NCI-H1092 (cell line): ENCODE results near the gene ZNHIT1.
"Not testable (repeated sequence)": the region's sequence is repeated elsewhere in the genome, so short reads cannot be mapped to it uniquely, and the experiment has no call there.

ENCODE experiments used
- DNase-seq: peaks from one replicate; lab custom pipeline; 2025; lab: John Stamatoyannopoulos, UW

ZNHIT1 gene

DNA sequence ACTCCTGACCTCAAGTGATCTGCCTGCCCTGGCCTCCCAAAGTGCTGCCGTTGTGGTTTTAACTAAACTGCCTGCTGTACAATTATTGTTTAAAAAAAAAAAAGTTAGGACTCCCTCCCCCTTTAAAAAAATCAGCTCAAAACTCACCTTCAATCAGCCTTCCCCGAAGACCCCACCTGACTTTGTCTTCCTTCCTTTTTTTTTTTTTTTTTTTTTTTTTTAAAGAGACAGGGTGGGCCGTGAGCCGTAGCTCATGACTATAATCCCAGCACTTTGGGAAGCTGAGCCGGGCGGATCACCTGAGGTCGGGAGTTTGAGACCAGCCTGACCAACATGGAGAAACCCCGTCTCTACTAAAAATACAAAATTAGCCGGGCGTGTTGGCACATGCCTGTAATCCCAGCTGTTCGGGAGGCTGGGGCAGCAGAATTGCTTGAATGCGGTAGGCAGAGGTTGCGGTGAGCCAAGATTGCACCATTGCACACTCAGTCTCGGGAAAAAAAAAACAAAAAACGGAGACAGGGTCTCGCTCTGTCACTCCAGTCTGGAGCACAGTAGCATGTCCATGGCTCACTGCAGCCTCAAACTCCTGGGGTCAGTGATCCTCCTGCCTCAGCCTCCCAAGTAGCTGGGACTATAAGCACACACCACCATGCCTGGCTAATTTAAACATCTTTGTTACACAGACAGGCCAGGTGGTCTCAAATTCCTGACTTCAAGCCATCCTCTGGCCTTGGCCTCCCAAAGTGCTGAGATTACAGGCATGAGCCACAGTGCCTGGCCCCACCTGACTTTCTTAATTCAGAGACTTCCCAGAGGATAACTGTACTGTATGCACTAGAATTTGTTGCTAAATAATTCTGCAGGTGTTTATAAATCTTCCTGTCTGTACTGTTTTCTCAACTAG, 23.7 kb downstream of the ZNHIT1 start:
- no peak for DNase-seq

DNA sequence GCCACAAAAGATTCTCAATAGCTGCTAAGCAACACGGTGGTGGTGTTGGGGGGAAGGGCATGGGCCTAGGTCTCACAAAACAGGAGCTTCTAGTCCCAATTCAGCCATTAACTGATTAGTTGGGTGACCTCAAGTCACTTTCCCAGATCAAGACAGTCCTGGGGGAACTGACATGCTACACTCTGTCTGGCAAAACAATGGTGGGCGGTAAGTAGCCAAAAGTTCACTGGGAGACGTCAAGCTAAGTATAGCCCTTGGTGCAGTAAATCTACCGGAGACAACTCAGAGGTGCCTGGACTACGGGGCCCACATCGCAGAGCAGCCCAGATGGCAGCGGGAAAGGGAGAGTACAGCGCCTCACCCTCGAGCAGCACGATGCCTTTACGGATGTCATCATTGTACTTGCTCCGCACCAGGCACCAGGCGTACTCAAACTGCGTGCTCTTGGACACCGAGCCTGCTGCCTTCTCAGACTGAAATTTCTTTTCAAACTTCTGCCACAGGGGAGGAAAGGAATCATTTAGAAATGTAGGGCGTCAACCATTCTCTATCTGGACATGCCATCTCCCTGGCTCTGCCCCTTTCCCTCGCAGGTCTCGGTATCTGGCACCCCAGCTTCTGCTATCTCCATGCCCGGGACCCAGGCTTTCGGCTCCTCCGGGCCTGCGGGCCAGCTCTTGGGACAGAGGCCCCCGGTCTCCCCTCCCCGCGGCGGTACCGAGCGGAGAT, 25.8 kb downstream of the ZNHIT1 start:
- DNase-seq = no peak

- DNase-seq = peak; percentile 91
Measured at GRCh38 chr7:101244375-101245146, 26.6 kb downstream of the ZNHIT1 start, which contains the start of gene FIS1. Gene FIS1 (minus strand): TSS chr7:101245081. CDS start chr7:101245004, 77 bp downstream.

DNA sequence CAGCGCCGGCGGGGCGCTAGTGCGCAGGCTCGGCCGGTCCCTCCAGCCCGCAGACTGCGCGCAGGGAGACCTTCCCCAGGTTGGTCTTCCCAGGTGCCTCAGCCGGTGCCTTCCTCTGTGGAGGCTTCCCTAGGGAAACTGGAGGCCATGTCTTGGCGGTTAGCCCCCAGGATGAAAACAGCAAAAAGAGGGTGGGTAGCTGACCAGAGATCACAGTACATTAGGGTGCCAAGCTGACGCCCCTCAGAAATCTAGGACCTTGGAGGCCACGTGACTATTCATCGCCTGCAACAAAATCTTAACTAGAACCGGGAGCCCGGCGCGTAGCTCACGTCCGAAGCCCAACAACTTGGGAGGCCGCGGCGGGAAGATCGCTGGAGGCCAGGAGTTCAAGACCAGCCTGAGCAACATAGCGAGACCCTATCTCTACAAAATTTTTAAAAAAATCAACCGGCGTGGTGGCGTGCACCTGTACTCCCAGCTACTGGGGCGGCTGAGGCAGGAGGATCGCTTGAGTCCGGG, 27.2 kb downstream of the ZNHIT1 start:
- no peak for DNase-seq

DNA sequence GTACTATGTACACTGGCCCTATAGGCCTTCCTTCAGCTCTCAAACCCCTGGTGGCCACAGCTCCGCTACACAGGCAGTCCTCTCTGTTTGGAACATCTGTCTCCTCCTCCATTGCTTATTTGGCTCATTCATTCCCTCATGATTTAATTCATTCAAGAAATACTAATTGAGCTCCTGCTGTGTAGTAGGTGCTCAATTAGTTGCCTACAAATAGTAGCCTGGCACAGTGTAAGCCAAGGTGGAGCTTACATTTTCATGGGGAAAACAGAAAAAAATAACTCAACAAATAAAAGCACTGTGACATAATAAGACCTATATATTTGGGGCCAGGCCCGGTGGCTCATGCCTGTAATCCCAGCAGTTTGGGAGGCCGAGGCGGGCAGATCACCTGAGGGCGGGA, 30.3 kb downstream of the ZNHIT1 start:
- no peak for DNase-seq

GRCh38 chr7:101250324-101250723, 32.4 kb downstream of the ZNHIT1 start:
- no peak for DNase-seq

DNA sequence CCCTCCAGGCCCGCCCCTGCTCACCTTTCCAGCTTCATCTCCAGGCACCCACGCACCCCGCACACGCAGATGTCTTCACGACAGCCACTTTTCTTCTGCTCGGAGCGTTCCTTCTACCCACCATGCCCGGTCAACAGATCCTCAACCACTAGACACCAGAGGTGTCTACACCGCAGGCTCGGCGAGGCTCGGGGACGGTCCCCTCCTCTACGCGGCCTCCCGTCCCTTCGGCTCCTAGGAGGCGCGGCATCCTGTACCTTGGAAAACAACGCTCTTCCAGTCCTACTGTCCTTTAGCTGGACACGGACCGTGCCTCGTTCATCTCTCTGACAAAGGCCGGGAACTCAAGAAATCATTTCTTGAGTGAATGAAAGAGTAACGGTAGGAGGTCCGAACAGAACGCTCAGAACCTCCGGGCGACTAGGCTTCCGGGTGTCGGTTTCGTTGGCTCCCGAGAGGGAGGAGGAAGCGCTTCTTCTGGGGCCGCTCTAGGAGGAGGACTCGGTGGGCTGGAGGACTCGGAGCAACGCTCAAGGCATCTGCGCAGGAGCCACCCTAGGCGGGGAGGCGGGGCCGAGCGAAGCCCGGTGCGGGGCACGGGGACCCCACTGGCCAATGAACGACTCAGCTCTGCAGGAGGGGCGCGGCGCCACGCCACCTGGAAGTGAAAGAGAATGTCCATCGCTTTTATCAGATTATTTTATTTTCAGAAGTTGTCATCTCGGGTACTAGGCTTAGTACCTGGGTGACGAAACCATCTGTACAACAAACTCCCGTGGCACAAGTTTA, 34.1 kb downstream of the ZNHIT1 start:
- peak; percentile 97 for DNase-seq

GRCh38 chr7:101253199-101253598, 35.2 kb downstream of the ZNHIT1 start:
- not testable (repeated sequence) for DNase-seq

DNA sequence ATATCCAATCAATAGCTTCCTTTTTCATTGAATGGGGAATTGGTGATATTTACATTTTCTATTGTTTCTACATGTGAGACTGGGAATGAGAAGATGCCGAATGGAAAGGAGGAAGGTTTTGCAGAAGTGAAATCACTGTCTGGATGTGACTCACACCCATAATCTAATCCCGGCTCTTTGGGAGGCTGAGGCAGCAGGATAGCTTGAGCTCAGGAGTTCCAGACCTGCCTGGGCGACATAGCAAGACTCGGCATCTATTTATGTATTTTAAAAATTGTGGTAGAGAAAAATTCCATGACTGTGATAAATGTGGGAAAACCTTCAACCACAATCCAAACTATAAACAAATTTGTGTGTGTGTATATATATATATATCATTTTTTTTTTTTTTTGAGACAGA, 37.8 kb downstream of the ZNHIT1 start:
- no peak for DNase-seq

- no peak for DNase-seq
Measured at GRCh38 chr7:101258243-101258731, 40.3 kb downstream of the ZNHIT1 start.

- not testable (repeated sequence) for DNase-seq
Measured at GRCh38 chr7:101264102-101264706, 46.2 kb downstream of the ZNHIT1 start.

GRCh38 chr7:101265622-101266516, 47.9 kb downstream of the ZNHIT1 start:
- no peak for DNase-seq

DNA sequence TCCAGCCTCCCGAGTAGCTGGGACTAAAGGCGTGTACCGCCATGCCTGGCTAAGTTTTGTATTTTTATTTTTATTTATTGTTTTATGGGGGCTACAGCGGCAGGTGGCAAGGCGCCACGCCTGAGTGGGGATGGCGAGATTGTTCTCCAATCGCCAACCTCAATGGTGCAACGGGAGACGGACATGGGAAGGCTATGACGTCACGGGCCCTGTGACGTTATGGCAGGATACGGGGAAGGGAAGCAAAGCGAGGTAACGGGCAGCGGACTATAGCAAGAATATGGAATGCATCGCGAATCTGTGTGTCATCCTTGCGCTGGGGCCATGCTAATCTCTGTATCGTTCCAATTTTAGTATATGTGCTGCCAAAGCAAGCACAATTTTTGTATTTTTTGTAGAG, 51.7 kb downstream of the ZNHIT1 start:
- no peak for DNase-seq

DNA sequence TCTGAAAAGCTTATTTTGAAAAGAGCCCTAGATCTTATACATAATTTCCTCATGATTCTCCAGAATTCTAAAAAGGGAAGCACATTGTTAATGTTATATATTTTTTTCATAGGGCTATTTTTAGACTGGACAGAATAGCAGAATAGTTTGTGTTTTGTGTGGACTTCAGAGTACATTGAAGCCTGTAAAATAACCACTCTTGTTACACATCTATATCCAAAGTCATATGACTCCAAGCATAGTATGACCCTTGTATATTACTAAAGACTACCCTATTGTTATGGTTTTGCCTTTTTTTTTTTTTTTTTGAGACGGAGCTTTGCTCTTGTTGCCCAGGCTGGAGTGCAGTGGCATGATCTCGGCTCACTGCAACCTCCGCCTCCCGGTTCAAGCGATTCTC, 53.1 kb downstream of the ZNHIT1 start:
- no peak for DNase-seq

- no peak for DNase-seq
Measured at GRCh38 chr7:101273206-101273605, 55.2 kb downstream of the ZNHIT1 start.
